ENCODE results near the gene ESRRA. TPM values are rescaled to one million over a fixed set of nuclear protein-coding genes. Genes with fewer than 3 reads are reported as not detected.
"Not testable (repeated sequence)": the region's sequence is repeated elsewhere in the genome, so short reads cannot be mapped to it uniquely, and the experiment has no call there.

The ESRRA gene
- polyA plus RNA-seq, 1 donor from 2014 or later = 29.0 TPM

DNA sequence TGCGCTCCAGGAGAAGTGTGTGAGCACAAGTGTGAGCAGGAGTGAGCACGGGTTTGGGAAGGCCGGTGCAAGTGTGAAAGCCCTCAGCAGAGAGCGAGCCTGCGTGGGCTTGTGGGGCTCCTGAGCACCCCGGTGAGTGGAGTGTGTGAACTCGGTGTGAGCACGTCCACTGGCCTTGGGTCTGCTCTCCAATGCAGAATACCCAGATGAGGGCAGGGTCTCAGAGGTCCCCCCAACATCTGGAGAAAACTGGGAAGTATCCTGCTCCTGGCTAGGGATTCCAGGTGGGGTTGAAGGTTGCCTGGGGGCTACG is 1.2 kb downstream of the ESRRA start:
- Histone ChIP-seq H3K9me2 (ENCODE audit: insufficient read depth, low read length) (no peaks in the 10 kb centered on the region), H4K20me1 (ENCODE audit: insufficient read depth) (peaks cover 6% of the 10 kb centered on the region), H2AFZ (ENCODE audit: low read depth, low read length) (no peak overlapping the region), H3K9me3 (ENCODE audit: low read length) (no peaks in the 10 kb centered on the region), H3K4me3 (ENCODE audit: low read length) (peak overlapping the region; percentile 78), H3K27me3 (ENCODE audit: insufficient read depth, low read depth, low read length) (peaks cover 5% of the 10 kb centered on the region), H3F3A (ENCODE audit: insufficient read depth, low read length, poor library complexity, severe bottlenecking) (no peaks in the 10 kb centered on the region), H3K79me2 (replicated peaks; ENCODE audit: insufficient read depth, low read length) (peaks cover 10% of the 10 kb centered on the region), H3K36me3 (ENCODE audit: insufficient read depth, low read length) (no peaks in the 10 kb centered on the region), H3K9ac (ENCODE audit: low read length) (peak overlapping the region; percentile 75), H3K27ac (ENCODE audit: low read length) (no peak overlapping the region), H3K4me2 (ENCODE audit: low read length) (peak overlapping the region; percentile 56)
- TF ChIP-seq SMC3 (conservative IDR thresholded peaks at IDR 0.05; ENCODE audit: poor library complexity) = no peak
- no peak for TF ChIP-seq MXI1 (conservative IDR thresholded peaks at IDR 0.05; ENCODE audit: poor library complexity, severe bottlenecking)
- no peak for TF ChIP-seq REST (IDR thresholded peaks at IDR 0.05; ENCODE audit: borderline replicate concordance)
- no peak for TF ChIP-seq EZH2 (IDR thresholded peaks at IDR 0.05; ENCODE audit: borderline replicate concordance, insufficient read depth, low read length, poor library complexity, severe bottlenecking)
- TF ChIP-seq CTCF (IDR thresholded peaks at IDR 0.05; ENCODE audit: poor library complexity, severe bottlenecking) = no peak
- no peak for TF ChIP-seq POLR2AphosphoS5 (IDR thresholded peaks at IDR 0.05)
- TF ChIP-seq RAD21 (conservative IDR thresholded peaks at IDR 0.05) = no peak
- TF ChIP-seq EP300 (conservative IDR thresholded peaks at IDR 0.05; ENCODE audit: poor library complexity, severe bottlenecking) = no peak
- TF ChIP-seq TAF1 (IDR thresholded peaks at IDR 0.05; ENCODE audit: low read depth) = no peak

DNA sequence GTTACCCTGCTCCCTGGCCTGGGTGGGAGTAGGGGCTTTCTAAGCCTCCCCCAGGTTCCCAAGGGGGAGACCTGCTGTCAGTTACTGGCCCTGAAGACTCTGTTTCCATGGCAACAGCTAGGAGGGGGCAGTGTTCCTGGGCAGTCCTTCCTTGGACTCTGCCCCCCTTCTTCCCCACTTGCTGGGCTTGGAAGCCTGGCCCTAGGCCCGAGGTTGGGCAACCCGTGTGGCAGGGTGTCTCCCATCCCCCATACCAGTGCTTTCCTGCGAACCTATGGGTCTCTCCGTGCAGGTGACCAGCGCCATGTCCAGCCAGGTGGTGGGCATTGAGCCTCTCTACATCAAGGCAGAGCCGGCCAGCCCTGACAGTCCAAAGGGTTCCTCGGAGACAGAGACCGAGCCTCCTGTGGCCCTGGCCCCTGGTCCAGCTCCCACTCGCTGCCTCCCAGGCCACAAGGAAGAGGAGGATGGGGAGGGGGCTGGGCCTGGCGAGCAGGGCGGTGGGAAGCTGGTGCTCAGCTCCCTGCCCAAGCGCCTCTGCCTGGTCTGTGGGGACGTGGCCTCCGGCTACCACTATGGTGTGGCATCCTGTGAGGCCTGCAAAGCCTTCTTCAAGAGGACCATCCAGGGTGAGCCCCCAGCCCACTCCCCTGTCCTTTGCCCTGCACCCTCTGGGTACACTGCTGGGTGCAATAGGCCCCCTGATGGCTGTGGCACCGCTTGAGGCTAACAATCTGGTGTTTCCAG is 1.7 kb downstream of the ESRRA start:
- H3K27me3 ChIP-seq (ENCODE audit: insufficient read depth, low read depth, low read length) = no peaks in the 10 kb centered on the region
- no peak overlapping the region for H3K27ac ChIP-seq (ENCODE audit: low read length)
- no peak overlapping the region for H2AFZ ChIP-seq (ENCODE audit: low read depth, low read length)
- H3F3A ChIP-seq (ENCODE audit: insufficient read depth, low read length, poor library complexity, severe bottlenecking) = no peaks in the 10 kb centered on the region
- TF ChIP-seq REST (IDR thresholded peaks at IDR 0.05; ENCODE audit: borderline replicate concordance) (no peak), EZH2 (IDR thresholded peaks at IDR 0.05; ENCODE audit: borderline replicate concordance, insufficient read depth, low read length, poor library complexity, severe bottlenecking) (no peak), POLR2AphosphoS5 (IDR thresholded peaks at IDR 0.05) (no peak), EP300 (conservative IDR thresholded peaks at IDR 0.05; ENCODE audit: poor library complexity, severe bottlenecking) (no peak), RAD21 (conservative IDR thresholded peaks at IDR 0.05) (no peak), TAF1 (IDR thresholded peaks at IDR 0.05; ENCODE audit: low read depth) (no peak), SMC3 (conservative IDR thresholded peaks at IDR 0.05; ENCODE audit: poor library complexity) (no peak), CTCF (IDR thresholded peaks at IDR 0.05; ENCODE audit: poor library complexity, severe bottlenecking) (no peak), MXI1 (conservative IDR thresholded peaks at IDR 0.05; ENCODE audit: poor library complexity, severe bottlenecking) (no peak)
- no peaks in the 10 kb centered on the region for H3K9me2 ChIP-seq (ENCODE audit: insufficient read depth, low read length)
- H3K4me3 ChIP-seq (ENCODE audit: low read length) = peak overlapping the region; percentile 78
- H3K36me3 ChIP-seq (ENCODE audit: insufficient read depth, low read length) = no peaks in the 10 kb centered on the region
- peak overlapping the region; percentile 75 for H3K9ac ChIP-seq (ENCODE audit: low read length)
- no peaks in the 10 kb centered on the region for H3K9me3 ChIP-seq (ENCODE audit: low read length)
- H3K4me2 ChIP-seq (ENCODE audit: low read length) = peak overlapping the region; percentile 56
- H3K79me2 ChIP-seq (replicated peaks; ENCODE audit: insufficient read depth, low read length) = peaks cover 10% of the 10 kb centered on the region
- H4K20me1 ChIP-seq (ENCODE audit: insufficient read depth) = peaks cover 6% of the 10 kb centered on the region

GRCh38 chr11:64307795-64308194 is 2.5 kb downstream of the ESRRA start:
- H3K27ac ChIP-seq (ENCODE audit: low read length); H3K9ac ChIP-seq (ENCODE audit: low read length); H3K4me2 ChIP-seq (ENCODE audit: low read length); H3K9me2 ChIP-seq (ENCODE audit: insufficient read depth, low read length); H2AFZ ChIP-seq (ENCODE audit: low read depth, low read length); H3K27me3 ChIP-seq (ENCODE audit: insufficient read depth, low read depth, low read length); H3K9me3 ChIP-seq (ENCODE audit: low read length); H3K4me3 ChIP-seq (ENCODE audit: low read length); H3F3A ChIP-seq (ENCODE audit: insufficient read depth, low read length, poor library complexity, severe bottlenecking); H3K36me3 ChIP-seq (ENCODE audit: insufficient read depth, low read length); H4K20me1 ChIP-seq (ENCODE audit: insufficient read depth): not testable (repeated sequence)
- peaks cover 10% of the 10 kb centered on the region for H3K79me2 ChIP-seq (replicated peaks; ENCODE audit: insufficient read depth, low read length)
